Lower lobe of right lung (tissue), 2 donors: Measurements from ENCODE around the gene GNL1. TPM values are rescaled to one million over a fixed set of nuclear protein-coding genes. Genes with fewer than 3 reads are reported as not detected.

Experiments used
- ATAC-seq, 2 donors: fragments of 200-7000 bp; cut with Tn5 transposase; one replicate each; pipeline ENCODE4 v1.9.1; 2020 to 2022; ENCODE audit warnings: mild to moderate bottlenecking in 2 of 2, moderate library complexity in 2 of 2
- DNase-seq: peaks from one replicate; pipeline ENCODE4 v3.0.0-alpha.2; 2020
- H3K27ac ChIP-seq: fragments of 200-600 bp; one replicate; pipeline ENCODE4 v1.8.0; 2022
- H3K27me3 ChIP-seq: fragments of 200-600 bp; one replicate; pipeline ENCODE4 v1.8.0; 2022; ENCODE audit warnings: low read depth
- H3K36me3 ChIP-seq: fragments of 200-600 bp; one replicate; pipeline ENCODE4 v1.8.0; 2022; ENCODE audit warnings: mild to moderate bottlenecking
- H3K4me1 ChIP-seq: fragments of 200-600 bp; one replicate; pipeline ENCODE4 v1.8.0; 2022
- H3K4me3 ChIP-seq: fragments of 200-600 bp; one replicate; pipeline ENCODE4 v1.8.0; 2022; ENCODE audit warnings: mild to moderate bottlenecking
- H3K9me3 ChIP-seq: fragments of 200-600 bp; one replicate; pipeline ENCODE4 v1.8.0; 2022
- CTCF ChIP-seq: fragments of 200-600 bp; IDR thresholded peaks from one replicate; pipeline ENCODE4 v1.8.0; 2022; ENCODE audit warnings: antibody characterized with exemption, mild to moderate bottlenecking
- intact Hi-C: fragments of 100-400 bp; cut with DNase I; formaldehyde crosslinking; loops from one replicate; pipeline ENCODE4 v1.11.0; 2022
- total RNA-seq: library from RNA; stranded (reverse); fragmentation: NEBNext Ultra II Directional; extraction: Animal tissue kit (Norgen Biotek cat#: 25700); gene quantifications from one replicate; pipeline ENCODE4 v1.2.1, GENCODE V29; 2021
- donor health status: DM: no; HTN: yes; CAD: no; lungs with severe emphysema.

GNL1 gene
- total RNA-seq, 1 donor from 2014 or later = 54.9 TPM

GRCh38 chr6:30572148-30572547 is 15.9 kb upstream of the GNL1 start:
- peak overlapping the region; percentile 95 for H3K4me3 ChIP-seq
- H3K4me1 ChIP-seq = peaks cover 41% of the 10 kb centered on the region
- DNase-seq = no peak
- no peaks in the 10 kb centered on the region for H3K27me3 ChIP-seq
- TF ChIP-seq CTCF = no peak
- peaks cover 10% of the 10 kb centered on the region for H3K36me3 ChIP-seq
- no peak for ATAC-seq
- peak overlapping the region; percentile 90 for H3K27ac ChIP-seq
- no peaks in the 10 kb centered on the region for H3K9me3 ChIP-seq
- intact Hi-C loops = no loop called here

GRCh38 chr6:30571762-30572082 is 15.4 kb upstream of the GNL1 start:
- ATAC-seq = no peak

GRCh38 chr6:30571075-30571761 is 14.9 kb upstream of the GNL1 start, which contains the start of gene ABCF1:
ABCF1 (plus strand) TSS chr6:30571442; CDS start chr6:30571488, 46 bp downstream.
- DNase-seq (peak; percentile 99), ATAC-seq (peak; percentile 99 to 100)
- intact Hi-C loops = no loop called here
- peak within 1 kb of the TSS; percentile 95 for H3K4me3 ChIP-seq
- no peak for TF ChIP-seq CTCF
- peaks cover 41% of the 10 kb centered on the region for H3K4me1 ChIP-seq
- H3K27me3 ChIP-seq = no peaks in the 10 kb centered on the region
- H3K27ac ChIP-seq = peak within 1 kb of the TSS; percentile 90
- peaks cover under 1% of the 10 kb centered on the region for H3K36me3 ChIP-seq
- H3K9me3 ChIP-seq = no peaks in the 10 kb centered on the region

More at GRCh38 chr6:30571762-30572082, 15.4 kb upstream of the GNL1 start:
- H3K36me3 ChIP-seq = peaks cover 6% of the 10 kb centered on the region
- DNase-seq = no peak
- peak overlapping the region; percentile 90 for H3K27ac ChIP-seq
- intact Hi-C loops = no loop called here
- TF ChIP-seq CTCF = no peak
- H3K4me3 ChIP-seq = peak overlapping the region; percentile 95
- no peaks in the 10 kb centered on the region for H3K27me3 ChIP-seq
- peaks cover 41% of the 10 kb centered on the region for H3K4me1 ChIP-seq
- no peaks in the 10 kb centered on the region for H3K9me3 ChIP-seq

GRCh38 chr6:30570740-30571074 is 14.4 kb upstream of the GNL1 start:
- peak; percentile 44 to 45 for ATAC-seq
- peaks cover 41% of the 10 kb centered on the region for H3K4me1 ChIP-seq

GRCh38 chr6:30570263-30570662 is 14.0 kb upstream of the GNL1 start:
- Histone ChIP-seq H3K27me3 (no peaks in the 10 kb centered on the region), H3K4me3 (peak overlapping the region; percentile 95), H3K27ac (peak overlapping the region; percentile 90), H3K9me3 (no peaks in the 10 kb centered on the region), H3K4me1 (peaks cover 41% of the 10 kb centered on the region), H3K36me3 (no peaks in the 10 kb centered on the region)
- ATAC-seq = no peak
- intact Hi-C loops = no loop called here
- DNase-seq = no peak
- TF ChIP-seq CTCF = no peak

More at GRCh38 chr6:30570740-30571074, 14.4 kb upstream of the GNL1 start:
- Histone ChIP-seq H3K27me3 (no peaks in the 10 kb centered on the region), H3K4me3 (peak overlapping the region; percentile 95), H3K9me3 (no peaks in the 10 kb centered on the region), H3K36me3 (no peaks in the 10 kb centered on the region), H3K27ac (peak overlapping the region; percentile 90)
- intact Hi-C loops = no loop called here
- TF ChIP-seq CTCF = no peak
- no peak for DNase-seq
